ENCODE measurements around the gene WT1.

WT1 gene

DNA sequence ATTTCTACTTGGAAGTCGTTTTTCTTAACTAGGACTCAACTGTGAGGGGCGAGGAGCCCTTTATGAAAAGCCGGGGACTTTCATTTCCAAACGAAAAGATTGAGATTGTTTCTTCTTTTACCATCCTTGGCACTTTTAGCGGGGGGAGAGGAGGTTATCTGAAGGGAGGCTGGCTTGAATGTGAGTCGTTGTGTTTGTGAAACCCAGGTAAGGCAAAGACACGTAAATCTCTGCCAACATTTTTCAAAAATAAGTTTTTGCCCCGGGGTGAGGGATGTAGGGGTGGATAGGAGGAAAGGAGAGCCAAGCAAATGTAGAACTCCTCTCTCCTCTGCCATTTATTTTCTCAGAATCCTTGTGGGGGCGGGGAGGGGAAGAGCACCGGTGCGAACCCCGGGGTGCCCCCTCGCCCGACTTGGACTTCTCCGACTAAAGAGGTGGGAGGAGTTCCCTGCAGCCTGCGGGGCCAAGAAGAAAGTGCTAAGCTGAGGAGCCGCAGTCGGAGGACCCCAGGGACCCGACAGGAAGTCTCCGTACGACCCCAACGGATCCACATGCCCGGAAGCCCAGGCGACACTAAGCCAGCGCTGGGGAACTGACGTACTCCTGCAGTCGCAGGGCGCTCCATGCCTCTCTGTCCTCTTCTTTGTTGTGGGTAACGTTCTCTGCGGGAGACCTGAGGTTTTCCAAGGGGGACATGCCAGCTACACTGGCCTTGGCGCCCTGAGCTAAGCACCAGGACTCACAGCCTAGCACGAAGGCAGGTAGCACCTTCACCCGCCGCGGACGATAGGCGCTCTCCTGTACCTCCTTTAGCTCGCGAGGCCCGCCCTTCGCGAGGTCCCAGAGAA lies 2.4 kb upstream of the WT1 start:
- TF ChIP-seq, protein P1, sequence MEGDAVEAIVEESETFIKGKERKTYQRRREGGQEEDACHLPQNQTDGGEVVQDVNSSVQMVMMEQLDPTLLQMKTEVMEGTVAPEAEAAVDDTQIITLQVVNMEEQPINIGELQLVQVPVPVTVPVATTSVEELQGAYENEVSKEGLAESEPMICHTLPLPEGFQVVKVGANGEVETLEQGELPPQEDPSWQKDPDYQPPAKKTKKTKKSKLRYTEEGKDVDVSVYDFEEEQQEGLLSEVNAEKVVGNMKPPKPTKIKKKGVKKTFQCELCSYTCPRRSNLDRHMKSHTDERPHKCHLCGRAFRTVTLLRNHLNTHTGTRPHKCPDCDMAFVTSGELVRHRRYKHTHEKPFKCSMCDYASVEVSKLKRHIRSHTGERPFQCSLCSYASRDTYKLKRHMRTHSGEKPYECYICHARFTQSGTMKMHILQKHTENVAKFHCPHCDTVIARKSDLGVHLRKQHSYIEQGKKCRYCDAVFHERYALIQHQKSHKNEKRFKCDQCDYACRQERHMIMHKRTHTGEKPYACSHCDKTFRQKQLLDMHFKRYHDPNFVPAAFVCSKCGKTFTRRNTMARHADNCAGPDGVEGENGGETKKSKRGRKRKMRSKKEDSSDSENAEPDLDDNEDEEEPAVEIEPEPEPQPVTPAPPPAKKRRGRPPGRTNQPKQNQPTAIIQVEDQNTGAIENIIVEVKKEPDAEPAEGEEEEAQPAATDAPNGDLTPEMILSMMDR (IDR thresholded peaks at IDR 0.05) = no peak

GRCh38 chr11:32436751-32437494 lies 1.6 kb upstream of the WT1 start:
- TF ChIP-seq, protein P1 (IDR thresholded peaks at IDR 0.05) = no peak

- TF ChIP-seq, protein P1 (IDR thresholded peaks at IDR 0.05) = no peak
Measured at GRCh38 chr11:32435942-32436750, 807 bp upstream of the WT1 start.

DNA sequence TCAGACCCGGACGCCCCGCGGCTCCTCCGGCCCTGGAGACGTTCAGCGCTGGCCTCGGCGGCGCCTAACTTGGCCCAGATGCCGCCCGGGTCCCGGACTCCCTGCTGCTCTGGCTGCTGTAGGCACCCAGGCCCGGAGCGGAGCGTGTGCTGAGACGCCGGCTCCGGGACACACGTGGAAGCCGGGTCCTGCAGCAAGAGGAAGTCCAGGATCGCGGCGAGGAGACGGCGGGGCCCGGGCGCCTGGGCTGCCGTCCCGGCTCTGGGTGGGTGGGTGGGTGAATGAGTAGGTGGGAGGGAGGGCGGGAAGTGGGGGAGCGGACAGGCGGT lies 223 bp downstream of the WT1 start:
- TF ChIP-seq, protein P1 (IDR thresholded peaks at IDR 0.05) = no peak

DNA sequence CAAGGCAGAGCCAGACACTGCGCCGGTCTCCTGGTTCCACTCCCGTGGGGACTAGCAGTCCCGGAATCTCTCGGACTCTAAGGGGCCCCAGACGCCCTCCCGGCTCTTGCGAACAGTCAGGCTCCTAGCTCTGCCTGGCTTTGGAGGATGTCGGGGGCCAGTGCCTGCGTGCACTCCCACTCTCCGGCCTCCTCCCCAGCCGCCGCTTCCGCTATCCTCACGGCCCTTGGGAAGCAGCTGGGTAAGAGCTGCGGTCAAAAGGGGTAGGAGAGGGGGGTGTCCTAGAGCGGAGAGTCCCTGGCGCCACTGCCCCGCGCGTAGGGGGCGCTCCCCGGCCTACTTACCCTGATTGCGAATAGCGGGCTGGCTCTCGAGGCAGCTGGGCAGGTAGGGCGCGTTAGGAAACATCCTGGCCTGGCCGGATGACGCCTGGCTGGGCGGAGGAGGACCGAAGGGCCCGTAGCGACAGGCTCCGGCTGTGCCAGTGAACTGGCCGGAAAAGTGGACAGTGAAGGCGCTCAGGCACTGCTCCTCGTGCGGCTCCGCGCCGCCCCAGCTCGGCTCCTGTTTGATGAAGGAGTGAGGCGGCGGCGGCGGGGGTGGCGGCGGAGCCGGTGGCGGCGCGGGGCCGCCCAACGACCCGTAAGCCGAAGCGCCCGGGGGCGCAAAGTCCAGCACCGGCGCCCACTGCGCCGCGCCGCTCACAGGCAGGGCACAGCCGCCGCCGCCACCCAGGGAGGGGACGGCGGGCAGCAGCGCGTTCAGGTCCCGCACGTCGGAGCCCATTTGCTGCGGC lies 785 bp downstream of the WT1 start:
- TF ChIP-seq, protein P1 (IDR thresholded peaks at IDR 0.05) = no peak

DNA sequence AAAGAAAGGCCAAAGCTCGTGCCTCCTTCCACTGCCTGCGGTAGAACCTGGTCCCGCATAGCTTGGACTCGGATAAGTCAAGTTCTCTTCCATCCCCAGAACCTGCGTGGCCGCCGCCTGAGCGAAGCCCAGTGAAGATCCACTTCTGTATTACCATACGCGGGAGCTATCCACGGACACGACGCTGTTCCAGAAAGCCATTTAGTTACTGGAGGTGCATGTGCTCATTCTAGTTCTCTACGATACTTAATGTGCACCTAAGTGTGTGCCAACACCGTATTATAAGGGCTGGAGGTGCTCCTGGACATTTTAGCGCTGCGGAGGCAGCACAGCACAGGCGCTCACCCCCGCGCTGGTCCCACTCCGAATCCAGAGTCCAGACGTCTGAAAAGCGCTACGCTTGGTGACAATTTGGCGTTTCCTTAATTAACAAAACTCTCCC lies 1.4 kb downstream of the WT1 start:
- TF ChIP-seq, protein P1 (IDR thresholded peaks at IDR 0.05) = no peak

Data from LNCAP (cell line).